Duodenal mucosa (tissue), 2 donors: ENCODE data around the gene LDB2.

Experiments used
- H3K27ac ChIP-seq: one replicate; pipeline ENCODE4 v1.7.0; 2013; ENCODE audit warnings: low read depth, low read length
- H3K27me3 ChIP-seq, 2 donors: one replicate each; pipeline ENCODE4 v1.7.0; 2013; ENCODE audit warnings: low read length in 2 of 2, control low read depth in 1 of 2; ENCODE audit not compliant: insufficient read depth in 2 of 2, control insufficient read depth in 1 of 2
- H3K36me3 ChIP-seq, 2 donors: one replicate each; pipeline ENCODE4 v1.7.0; 2013; ENCODE audit warnings: low read length in 2 of 2, control low read depth in 1 of 2; ENCODE audit not compliant: insufficient read depth in 2 of 2, control insufficient read depth in 1 of 2
- H3K4me1 ChIP-seq, 2 donors: one replicate each; pipeline ENCODE4 v1.7.0; 2013; ENCODE audit warnings: low read length in 2 of 2, control low read depth in 1 of 2; ENCODE audit not compliant: insufficient read depth in 2 of 2, control insufficient read depth in 1 of 2
- H3K4me3 ChIP-seq, 2 donors: one replicate each; pipeline ENCODE4 v1.7.0; 2013; ENCODE audit warnings: low read length in 2 of 2, low read depth in 1 of 2
- H3K9ac ChIP-seq, 2 donors: one replicate each; pipeline ENCODE4 v1.7.0; 2013; ENCODE audit warnings: low read length in 2 of 2, low read depth in 1 of 2
- H3K9me3 ChIP-seq, 2 donors: one replicate each; pipeline ENCODE4 v1.7.0; 2013; ENCODE audit warnings: low read length in 2 of 2, control low read depth in 1 of 2; ENCODE audit not compliant: control insufficient read depth in 1 of 2

The LDB2 gene

DNA sequence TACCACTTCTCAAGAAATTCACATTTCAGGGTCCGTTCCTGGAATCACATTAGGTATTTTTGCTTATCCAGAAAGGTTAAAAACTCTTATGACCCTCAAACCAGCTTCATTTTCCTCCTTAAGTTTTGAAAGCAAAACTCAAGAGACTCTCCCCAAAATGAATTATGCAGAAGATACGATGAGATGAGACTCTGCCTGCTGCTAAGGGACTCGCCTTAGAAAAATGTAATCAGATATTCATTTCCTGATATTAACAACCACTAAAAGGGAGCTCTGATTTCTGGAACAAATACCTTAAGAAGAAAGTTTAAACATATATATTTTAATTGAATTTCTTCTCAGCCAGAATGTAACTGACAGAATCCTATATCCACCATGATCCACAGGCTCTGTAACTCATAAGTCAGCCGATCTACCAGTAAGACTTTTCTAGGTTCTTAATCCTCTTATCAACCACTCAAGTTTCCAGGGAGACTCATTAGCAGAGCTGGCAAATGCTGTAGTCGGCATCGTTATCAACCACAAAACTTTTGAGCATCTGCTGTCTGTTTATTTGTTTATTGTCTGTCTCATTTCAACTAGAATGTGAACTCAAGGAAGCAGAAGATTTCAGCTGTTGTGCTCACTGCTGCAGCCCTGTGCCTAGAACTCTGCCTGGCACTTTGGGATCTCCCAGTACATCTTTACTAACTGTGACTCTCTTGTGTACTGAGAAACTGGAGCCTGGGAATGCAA, 112.5 kb downstream of the LDB2 start:
- H3K4me1 ChIP-seq = no peaks in the 10 kb centered on the region
- H3K36me3 ChIP-seq = no peaks in the 10 kb centered on the region
- no peak overlapping the region for H3K4me3 ChIP-seq
- H3K9me3 ChIP-seq = no peaks in the 10 kb centered on the region
- H3K27ac ChIP-seq = no peak overlapping the region
- H3K27me3 ChIP-seq = no peaks in the 10 kb centered on the region
- no peak overlapping the region for H3K9ac ChIP-seq

DNA sequence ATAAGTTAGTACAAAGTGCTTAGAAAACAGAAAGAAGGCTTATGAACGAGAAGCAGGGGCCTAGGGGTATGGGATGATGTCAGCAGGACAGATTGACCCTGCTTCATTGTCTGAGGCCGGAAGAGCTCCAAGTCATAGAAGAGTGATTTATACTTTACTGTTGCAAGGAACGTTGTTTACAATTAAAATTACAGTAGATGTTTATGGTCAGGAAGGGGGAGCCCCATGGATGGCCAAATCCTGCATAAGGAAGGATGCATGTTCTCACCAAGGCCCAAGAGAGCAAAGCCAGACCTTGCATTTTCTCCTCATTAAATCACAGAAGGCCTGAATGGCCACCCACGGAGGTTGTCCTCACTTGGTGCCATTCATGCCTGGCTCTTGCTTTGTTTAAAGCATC, 115.3 kb downstream of the LDB2 start:
- Histone ChIP-seq H3K27me3 (no peaks in the 10 kb centered on the region), H3K4me3 (no peak overlapping the region), H3K27ac (no peak overlapping the region), H3K4me1 (no peaks in the 10 kb centered on the region), H3K36me3 (no peaks in the 10 kb centered on the region), H3K9ac (no peak overlapping the region), H3K9me3 (no peaks in the 10 kb centered on the region)

DNA sequence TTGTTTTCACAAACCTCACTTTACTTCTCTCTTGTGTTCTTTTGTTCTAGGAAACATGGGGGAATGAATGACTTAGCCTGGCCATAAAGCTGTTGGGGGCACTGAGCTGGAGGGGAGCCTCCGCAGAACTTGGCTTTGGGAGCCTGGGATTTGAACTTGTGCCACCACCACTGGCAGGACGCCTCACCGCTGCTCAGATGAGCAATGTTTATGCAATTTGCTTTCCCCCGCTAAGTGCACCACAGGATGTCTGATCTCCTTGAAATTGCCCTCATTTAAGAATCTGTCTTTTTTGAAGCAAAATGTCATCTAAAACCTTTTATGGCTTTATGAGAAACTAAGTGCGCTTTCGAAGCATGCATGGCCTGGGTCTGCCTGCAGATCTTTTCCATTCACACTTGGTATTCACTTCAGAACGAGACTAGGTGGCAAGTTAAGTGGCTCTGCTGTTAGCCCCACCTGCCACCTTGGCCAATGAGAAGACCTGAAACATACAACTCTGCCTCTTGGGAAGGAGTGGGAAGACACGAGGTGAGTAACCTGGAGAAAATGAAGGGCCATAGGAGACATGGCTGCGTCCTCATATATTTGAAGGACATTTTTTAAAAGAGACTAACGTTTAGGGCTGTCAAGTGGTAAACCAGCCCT, 119.3 kb downstream of the LDB2 start:
- no peak overlapping the region for H3K9ac ChIP-seq
- H3K4me1 ChIP-seq = no peaks in the 10 kb centered on the region
- no peaks in the 10 kb centered on the region for H3K27me3 ChIP-seq
- no peaks in the 10 kb centered on the region for H3K36me3 ChIP-seq
- H3K9me3 ChIP-seq = no peaks in the 10 kb centered on the region
- no peak overlapping the region for H3K4me3 ChIP-seq
- H3K27ac ChIP-seq = no peak overlapping the region

DNA sequence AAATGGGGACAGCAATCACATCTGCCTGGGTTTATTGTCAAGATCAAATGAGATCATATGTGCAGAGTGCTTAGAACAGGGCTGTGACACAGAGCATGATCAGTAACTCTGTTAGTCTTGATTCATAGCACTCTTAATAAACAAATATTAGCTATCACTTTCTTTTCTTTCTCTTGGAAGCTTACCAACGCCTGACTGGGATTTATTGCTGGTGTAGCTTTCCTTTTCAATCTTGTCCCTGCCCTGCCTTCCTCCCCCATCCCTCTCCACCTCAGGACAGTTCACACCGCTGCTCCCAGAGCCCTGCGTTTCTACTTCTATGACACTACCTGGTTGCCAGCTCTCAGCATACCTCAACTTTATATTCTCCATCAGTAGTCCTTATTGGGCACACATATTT, 120.7 kb downstream of the LDB2 start:
- Histone ChIP-seq H3K27ac (no peak overlapping the region), H3K9ac (no peak overlapping the region), H3K27me3 (no peaks in the 10 kb centered on the region), H3K9me3 (no peaks in the 10 kb centered on the region), H3K4me3 (no peak overlapping the region), H3K4me1 (no peaks in the 10 kb centered on the region), H3K36me3 (no peaks in the 10 kb centered on the region)

DNA sequence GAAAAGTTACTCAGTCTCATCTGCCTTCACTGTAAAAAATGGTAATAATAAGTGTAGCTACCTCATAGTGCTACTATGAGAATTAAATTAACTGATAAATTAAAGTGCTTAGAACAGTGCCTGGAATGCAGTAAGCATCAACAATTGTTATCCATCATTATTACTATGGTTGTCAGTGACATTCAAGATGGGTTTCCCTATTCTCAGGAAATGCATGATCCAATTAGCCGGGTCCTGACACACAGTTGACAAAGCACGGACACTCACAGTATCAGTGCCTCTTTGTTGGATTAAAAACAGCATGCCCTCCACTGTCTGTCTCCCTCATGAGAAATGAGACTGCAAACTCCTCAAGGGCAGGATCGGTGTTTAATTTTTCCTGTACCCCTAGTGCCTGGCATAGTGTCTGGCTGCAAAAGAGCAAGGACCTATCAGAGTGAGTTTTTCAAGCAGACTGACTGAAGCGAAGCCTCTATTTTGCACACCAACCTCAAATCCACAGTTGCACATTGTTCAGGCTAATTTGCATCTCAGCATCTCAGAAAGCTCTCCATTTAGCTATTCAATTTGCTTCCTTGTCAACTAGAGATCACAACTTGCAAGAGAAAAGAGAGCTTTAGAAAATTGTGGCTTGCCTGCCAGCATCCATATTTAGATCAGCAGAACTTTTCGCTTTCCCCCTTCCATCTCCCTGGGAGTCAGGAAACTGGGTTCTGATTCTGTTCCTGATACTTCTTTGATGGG, 122.9 kb downstream of the LDB2 start:
- Histone ChIP-seq H3K27me3 (no peaks in the 10 kb centered on the region), H3K36me3 (no peaks in the 10 kb centered on the region), H3K27ac (no peak overlapping the region), H3K4me1 (no peaks in the 10 kb centered on the region), H3K9ac (no peak overlapping the region), H3K4me3 (no peak overlapping the region), H3K9me3 (no peaks in the 10 kb centered on the region)

DNA sequence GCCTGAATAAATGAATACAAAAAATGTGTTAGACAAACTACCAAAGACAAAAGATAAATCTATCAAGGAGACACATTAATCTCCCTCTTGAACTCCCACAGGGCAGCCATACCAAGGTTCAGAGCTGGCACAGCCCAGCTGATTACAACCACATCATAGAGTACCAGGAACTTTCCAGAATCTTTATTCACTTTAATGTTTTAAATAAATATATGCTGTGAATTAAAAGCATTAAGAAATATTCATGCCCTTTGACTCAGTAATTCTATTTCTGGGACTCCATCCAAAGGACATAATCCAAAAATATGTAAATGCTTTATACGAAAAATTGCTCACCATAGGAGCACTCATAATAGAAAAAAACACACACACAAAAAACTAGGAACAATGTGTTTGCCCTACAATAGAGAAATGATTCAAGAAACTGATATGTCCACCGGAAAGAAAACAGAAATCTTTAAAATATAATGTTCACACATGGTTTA, 126.0 kb downstream of the LDB2 start:
- Histone ChIP-seq H3K9ac (no peak overlapping the region), H3K36me3 (no peaks in the 10 kb centered on the region), H3K27ac (no peak overlapping the region), H3K4me3 (no peak overlapping the region), H3K9me3 (no peaks in the 10 kb centered on the region), H3K27me3 (no peaks in the 10 kb centered on the region), H3K4me1 (no peaks in the 10 kb centered on the region)

DNA sequence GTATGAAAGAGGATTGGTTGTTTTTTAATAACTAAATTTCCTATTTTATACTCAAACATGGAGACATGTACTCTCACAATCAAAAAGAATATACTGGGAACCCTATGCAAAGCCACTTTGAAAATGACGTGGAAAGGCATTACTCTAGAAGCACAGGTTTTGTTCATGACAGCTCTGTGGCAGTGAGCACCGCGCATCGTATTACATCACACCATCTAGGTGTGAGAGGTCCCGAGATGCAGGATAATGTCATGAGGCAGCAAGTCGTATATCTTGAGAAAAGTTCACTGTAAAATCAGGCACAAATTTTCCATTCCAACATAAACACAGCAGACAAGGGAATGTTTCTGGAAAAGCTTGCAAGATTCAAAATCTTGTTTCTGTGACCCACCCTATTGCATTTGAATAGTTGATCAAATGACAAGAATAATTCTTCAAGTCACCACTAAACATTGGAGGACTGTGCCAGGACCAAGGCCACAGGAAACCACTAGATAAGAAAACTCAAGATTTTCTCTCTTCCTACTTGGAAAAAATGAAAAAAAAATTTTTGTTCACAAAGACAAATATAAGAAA, 127.6 kb downstream of the LDB2 start:
- H3K36me3 ChIP-seq = no peaks in the 10 kb centered on the region
- H3K9ac ChIP-seq = no peak overlapping the region
- H3K27me3 ChIP-seq = no peaks in the 10 kb centered on the region
- H3K27ac ChIP-seq = no peak overlapping the region
- H3K9me3 ChIP-seq = no peaks in the 10 kb centered on the region
- no peaks in the 10 kb centered on the region for H3K4me1 ChIP-seq
- H3K4me3 ChIP-seq = no peak overlapping the region

DNA sequence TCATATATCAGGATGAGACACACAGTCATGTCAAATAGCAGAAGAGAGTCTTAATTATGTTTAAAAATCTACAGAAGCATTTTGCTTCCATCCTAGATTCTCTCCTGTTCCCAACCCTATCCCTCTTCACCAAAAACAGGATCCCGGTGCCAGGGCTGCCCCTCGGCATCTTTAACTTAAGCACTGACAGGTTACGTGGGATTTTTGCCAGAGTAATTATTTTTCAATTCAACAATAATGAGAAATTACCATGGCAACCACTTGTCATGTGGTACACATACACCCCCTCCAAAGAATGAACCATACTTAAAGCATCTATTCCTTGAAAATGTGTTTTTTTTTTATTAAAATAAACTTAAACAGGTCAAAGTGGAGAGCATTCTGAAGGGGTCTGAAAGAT, 130.6 kb downstream of the LDB2 start:
- Histone ChIP-seq H3K4me3 (no peak overlapping the region), H3K4me1 (no peaks in the 10 kb centered on the region), H3K27me3 (no peaks in the 10 kb centered on the region), H3K9ac (no peak overlapping the region), H3K36me3 (no peaks in the 10 kb centered on the region), H3K9me3 (no peaks in the 10 kb centered on the region), H3K27ac (no peak overlapping the region)

DNA sequence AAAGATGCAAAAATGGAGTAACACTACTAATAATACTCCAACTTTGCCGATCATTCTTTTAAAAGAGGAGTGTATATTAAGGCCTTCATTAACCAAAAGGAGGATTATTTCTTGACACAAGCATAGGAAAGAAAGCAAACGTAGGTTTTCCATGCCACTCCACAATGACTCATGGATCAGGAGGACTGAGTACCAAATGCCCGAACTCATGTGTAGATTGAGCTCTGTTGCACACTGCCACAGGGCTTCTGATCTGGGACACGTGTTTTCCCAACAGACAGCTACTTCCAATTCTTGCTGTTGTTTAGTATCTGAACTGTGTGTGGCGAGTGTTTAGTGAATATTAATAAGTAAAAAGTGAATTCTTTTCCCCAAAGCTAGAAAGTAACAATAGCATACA, 131.2 kb downstream of the LDB2 start:
- no peak overlapping the region for H3K27ac ChIP-seq
- H3K4me3 ChIP-seq = no peak overlapping the region
- H3K27me3 ChIP-seq = no peaks in the 10 kb centered on the region
- H3K9me3 ChIP-seq = no peaks in the 10 kb centered on the region
- no peak overlapping the region for H3K9ac ChIP-seq
- no peaks in the 10 kb centered on the region for H3K36me3 ChIP-seq
- H3K4me1 ChIP-seq = no peaks in the 10 kb centered on the region

DNA sequence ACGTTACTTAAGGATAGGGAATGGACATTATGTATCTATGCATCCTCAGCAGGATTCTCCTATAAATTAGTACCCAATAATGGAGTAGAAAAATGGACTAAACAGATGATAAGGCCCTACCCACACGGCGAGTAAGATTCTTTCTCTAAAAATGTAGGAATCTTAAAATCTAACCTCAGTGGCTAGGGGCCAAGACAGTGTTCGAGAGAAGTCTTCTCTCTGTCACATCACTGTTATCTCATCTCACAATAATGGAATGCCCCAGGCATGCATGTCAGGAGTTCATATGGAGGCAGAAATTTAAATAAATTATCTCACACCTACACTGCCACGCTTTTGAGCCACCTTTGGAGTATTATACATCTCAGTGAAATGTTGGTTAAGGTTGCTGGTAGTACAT, 132.9 kb downstream of the LDB2 start:
- no peaks in the 10 kb centered on the region for H3K36me3 ChIP-seq
- H3K9me3 ChIP-seq = no peaks in the 10 kb centered on the region
- H3K4me3 ChIP-seq = no peak overlapping the region
- no peaks in the 10 kb centered on the region for H3K4me1 ChIP-seq
- no peak overlapping the region for H3K27ac ChIP-seq
- H3K9ac ChIP-seq = no peak overlapping the region
- H3K27me3 ChIP-seq = no peaks in the 10 kb centered on the region
